ENCODE results near the gene TSHZ2. TPM values are rescaled to one million over a fixed set of nuclear protein-coding genes. Genes with fewer than 3 reads are reported as not detected.

Gene TSHZ2
- polyA plus RNA-seq, 1 donor from 2014 or later = 4.6 TPM

DNA sequence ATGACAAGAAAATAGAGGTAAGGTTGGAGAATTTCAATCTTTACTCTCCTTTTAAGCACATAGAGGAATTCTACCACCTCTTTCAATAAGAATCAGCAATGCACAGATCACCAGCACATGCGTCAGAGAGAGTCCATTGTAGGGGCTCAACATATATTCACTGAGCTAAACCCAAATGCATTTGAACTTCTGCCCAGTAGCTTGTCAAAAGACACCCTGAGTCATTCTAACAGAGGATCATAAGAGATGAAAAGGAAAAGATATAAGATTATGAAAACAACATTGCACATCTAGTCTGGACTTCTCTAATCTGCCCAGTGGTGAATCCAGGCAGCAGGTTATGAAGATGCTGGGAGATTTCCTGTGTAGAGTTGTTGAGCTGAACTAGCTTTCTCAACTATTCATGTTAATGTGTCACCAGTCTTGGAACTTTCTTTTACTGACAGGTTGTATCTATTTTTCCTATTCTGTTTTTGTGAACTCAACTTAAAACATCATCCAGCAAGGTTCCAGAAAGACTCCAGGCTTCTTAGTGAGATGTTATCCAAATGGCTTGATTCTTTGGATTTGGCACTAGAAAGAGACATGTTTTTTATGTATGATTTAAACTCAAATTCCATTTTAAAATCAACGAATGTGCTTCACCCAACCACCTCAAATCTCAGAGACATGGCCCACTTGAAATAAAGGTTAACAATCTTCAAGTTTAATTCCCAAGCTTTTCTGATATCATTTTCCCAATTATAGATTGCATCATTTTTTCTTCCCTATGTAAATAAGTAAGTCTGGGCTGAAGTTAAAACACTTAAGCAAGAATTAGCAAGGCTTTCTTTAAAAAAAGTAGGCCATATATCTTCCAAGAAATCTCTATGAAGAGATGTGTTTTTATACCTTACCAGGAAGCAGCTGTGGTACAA is 89.3 kb downstream of the TSHZ2 start:
- H3K36me3 ChIP-seq (ENCODE audit: insufficient read depth, low read length) = no peaks in the 10 kb centered on the region
- no peaks in the 10 kb centered on the region for H4K20me1 ChIP-seq (ENCODE audit: insufficient read depth)
- H3K9me3 ChIP-seq (ENCODE audit: low read length) = no peaks in the 10 kb centered on the region
- H3K9ac ChIP-seq (ENCODE audit: low read length) = no peak overlapping the region
- TF ChIP-seq POLR2AphosphoS5 (IDR thresholded peaks at IDR 0.05) (no peak), TAF1 (IDR thresholded peaks at IDR 0.05; ENCODE audit: low read depth) (no peak), MXI1 (conservative IDR thresholded peaks at IDR 0.05; ENCODE audit: poor library complexity, severe bottlenecking) (no peak), EP300 (conservative IDR thresholded peaks at IDR 0.05; ENCODE audit: poor library complexity, severe bottlenecking) (no peak)
- TF ChIP-seq, protein P1, sequence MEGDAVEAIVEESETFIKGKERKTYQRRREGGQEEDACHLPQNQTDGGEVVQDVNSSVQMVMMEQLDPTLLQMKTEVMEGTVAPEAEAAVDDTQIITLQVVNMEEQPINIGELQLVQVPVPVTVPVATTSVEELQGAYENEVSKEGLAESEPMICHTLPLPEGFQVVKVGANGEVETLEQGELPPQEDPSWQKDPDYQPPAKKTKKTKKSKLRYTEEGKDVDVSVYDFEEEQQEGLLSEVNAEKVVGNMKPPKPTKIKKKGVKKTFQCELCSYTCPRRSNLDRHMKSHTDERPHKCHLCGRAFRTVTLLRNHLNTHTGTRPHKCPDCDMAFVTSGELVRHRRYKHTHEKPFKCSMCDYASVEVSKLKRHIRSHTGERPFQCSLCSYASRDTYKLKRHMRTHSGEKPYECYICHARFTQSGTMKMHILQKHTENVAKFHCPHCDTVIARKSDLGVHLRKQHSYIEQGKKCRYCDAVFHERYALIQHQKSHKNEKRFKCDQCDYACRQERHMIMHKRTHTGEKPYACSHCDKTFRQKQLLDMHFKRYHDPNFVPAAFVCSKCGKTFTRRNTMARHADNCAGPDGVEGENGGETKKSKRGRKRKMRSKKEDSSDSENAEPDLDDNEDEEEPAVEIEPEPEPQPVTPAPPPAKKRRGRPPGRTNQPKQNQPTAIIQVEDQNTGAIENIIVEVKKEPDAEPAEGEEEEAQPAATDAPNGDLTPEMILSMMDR (IDR thresholded peaks at IDR 0.05; ENCODE audit: poor library complexity, severe bottlenecking) = no peak
- no peaks in the 10 kb centered on the region for H3F3A ChIP-seq (ENCODE audit: insufficient read depth, low read length, poor library complexity, severe bottlenecking)
- no peaks in the 10 kb centered on the region for H3K9me2 ChIP-seq (ENCODE audit: insufficient read depth, low read length)
- H3K4me2 ChIP-seq (ENCODE audit: low read length) = no peak overlapping the region
- no peak overlapping the region for H2AFZ ChIP-seq (ENCODE audit: low read depth, low read length)
- no peaks in the 10 kb centered on the region for H3K27me3 ChIP-seq (ENCODE audit: insufficient read depth, low read depth, low read length)
- no peaks in the 10 kb centered on the region for H3K79me2 ChIP-seq (replicated peaks; ENCODE audit: insufficient read depth, low read length)
- peak overlapping the region; percentile 20 for H3K27ac ChIP-seq (ENCODE audit: low read length)
- H3K4me3 ChIP-seq (ENCODE audit: low read length) = no peak overlapping the region

DNA sequence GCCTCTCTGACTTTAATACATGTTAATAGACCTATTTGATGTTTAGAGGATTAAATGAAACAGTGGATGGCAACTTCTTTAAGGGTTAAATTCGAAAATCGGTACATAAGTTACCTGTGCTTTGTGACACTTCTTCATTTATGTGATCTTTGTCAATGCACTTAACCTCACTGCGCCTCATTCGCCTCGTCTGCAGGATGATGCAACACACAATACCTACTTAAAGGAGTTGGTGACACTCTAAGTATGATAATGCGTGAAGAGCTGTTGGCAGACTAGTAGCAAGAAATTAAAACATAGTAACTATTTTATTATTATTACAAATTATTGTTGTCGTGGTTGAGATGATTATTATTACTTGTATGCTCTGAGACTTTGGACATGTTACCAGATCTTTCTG is 92.8 kb downstream of the TSHZ2 start:
- no peaks in the 10 kb centered on the region for H3F3A ChIP-seq (ENCODE audit: insufficient read depth, low read length, poor library complexity, severe bottlenecking)
- H3K79me2 ChIP-seq (replicated peaks; ENCODE audit: insufficient read depth, low read length) = no peaks in the 10 kb centered on the region
- H3K9me2 ChIP-seq (ENCODE audit: insufficient read depth, low read length) = no peaks in the 10 kb centered on the region
- no peak overlapping the region for H3K9ac ChIP-seq (ENCODE audit: low read length)
- H3K9me3 ChIP-seq (ENCODE audit: low read length) = no peaks in the 10 kb centered on the region
- H2AFZ ChIP-seq (ENCODE audit: low read depth, low read length) = no peak overlapping the region
- H3K27me3 ChIP-seq (ENCODE audit: insufficient read depth, low read depth, low read length) = no peaks in the 10 kb centered on the region
- H4K20me1 ChIP-seq (ENCODE audit: insufficient read depth) = no peaks in the 10 kb centered on the region
- H3K4me2 ChIP-seq (ENCODE audit: low read length) = no peak overlapping the region
- no peaks in the 10 kb centered on the region for H3K36me3 ChIP-seq (ENCODE audit: insufficient read depth, low read length)
- no peak overlapping the region for H3K4me3 ChIP-seq (ENCODE audit: low read length)
- no peak overlapping the region for H3K27ac ChIP-seq (ENCODE audit: low read length)
- TF ChIP-seq EZH2 (IDR thresholded peaks at IDR 0.05; ENCODE audit: borderline replicate concordance, insufficient read depth, low read length, poor library complexity, severe bottlenecking) (no peak), SMC3 (conservative IDR thresholded peaks at IDR 0.05; ENCODE audit: poor library complexity) (no peak), RAD21 (conservative IDR thresholded peaks at IDR 0.05) (no peak), POLR2AphosphoS5 (IDR thresholded peaks at IDR 0.05) (no peak), TAF1 (IDR thresholded peaks at IDR 0.05; ENCODE audit: low read depth) (no peak), MXI1 (conservative IDR thresholded peaks at IDR 0.05; ENCODE audit: poor library complexity, severe bottlenecking) (no peak), EP300 (conservative IDR thresholded peaks at IDR 0.05; ENCODE audit: poor library complexity, severe bottlenecking) (no peak)
- TF ChIP-seq, protein P2, sequence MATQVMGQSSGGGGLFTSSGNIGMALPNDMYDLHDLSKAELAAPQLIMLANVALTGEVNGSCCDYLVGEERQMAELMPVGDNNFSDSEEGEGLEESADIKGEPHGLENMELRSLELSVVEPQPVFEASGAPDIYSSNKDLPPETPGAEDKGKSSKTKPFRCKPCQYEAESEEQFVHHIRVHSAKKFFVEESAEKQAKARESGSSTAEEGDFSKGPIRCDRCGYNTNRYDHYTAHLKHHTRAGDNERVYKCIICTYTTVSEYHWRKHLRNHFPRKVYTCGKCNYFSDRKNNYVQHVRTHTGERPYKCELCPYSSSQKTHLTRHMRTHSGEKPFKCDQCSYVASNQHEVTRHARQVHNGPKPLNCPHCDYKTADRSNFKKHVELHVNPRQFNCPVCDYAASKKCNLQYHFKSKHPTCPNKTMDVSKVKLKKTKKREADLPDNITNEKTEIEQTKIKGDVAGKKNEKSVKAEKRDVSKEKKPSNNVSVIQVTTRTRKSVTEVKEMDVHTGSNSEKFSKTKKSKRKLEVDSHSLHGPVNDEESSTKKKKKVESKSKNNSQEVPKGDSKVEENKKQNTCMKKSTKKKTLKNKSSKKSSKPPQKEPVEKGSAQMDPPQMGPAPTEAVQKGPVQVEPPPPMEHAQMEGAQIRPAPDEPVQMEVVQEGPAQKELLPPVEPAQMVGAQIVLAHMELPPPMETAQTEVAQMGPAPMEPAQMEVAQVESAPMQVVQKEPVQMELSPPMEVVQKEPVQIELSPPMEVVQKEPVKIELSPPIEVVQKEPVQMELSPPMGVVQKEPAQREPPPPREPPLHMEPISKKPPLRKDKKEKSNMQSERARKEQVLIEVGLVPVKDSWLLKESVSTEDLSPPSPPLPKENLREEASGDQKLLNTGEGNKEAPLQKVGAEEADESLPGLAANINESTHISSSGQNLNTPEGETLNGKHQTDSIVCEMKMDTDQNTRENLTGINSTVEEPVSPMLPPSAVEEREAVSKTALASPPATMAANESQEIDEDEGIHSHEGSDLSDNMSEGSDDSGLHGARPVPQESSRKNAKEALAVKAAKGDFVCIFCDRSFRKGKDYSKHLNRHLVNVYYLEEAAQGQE (IDR thresholded peaks at IDR 0.05; ENCODE audit: borderline replicate concordance) = no peak
- TF ChIP-seq, protein P1 (IDR thresholded peaks at IDR 0.05; ENCODE audit: poor library complexity, severe bottlenecking) = no peak
